Measurements from ENCODE around the gene FAM50B. TPM values are rescaled to one million over a fixed set of nuclear protein-coding genes. Genes with fewer than 3 reads are reported as not detected.

The FAM50B gene
- total RNA-seq, 1 experiment from 2014 or later = 4.3 TPM

GRCh38 chr6:3816251-3816650, 32.9 kb upstream of the FAM50B start:
- POLR2A ChIA-PET = interaction anchor here (0.6 to 0.9 kb wide), 2 partner anchors 10 to 343 kb away, joined by 3 read pairs; no protein-coding TSS in a partner anchor

GRCh38 chr6:3819161-3820110, 29.7 kb upstream of the FAM50B start:
- no peak for TF ChIP-seq CTCF (IDR thresholded peaks at IDR 0.05; ENCODE audit: unreplicated experiment)
- no peaks in the 10 kb centered on the region for H3K27me3 Mint-ChIP-seq (ENCODE audit: insufficient read depth, unreplicated experiment)
- no peak for DNase-seq (ENCODE audit: unreplicated experiment)
- H3K36me3 Mint-ChIP-seq (ENCODE audit: insufficient read depth, unreplicated experiment) = no peaks in the 10 kb centered on the region
- no TSS peak for BruUV-seq (replicated peaks)
- peaks cover 20% of the 10 kb centered on the region for H3K4me1 Mint-ChIP-seq (ENCODE audit: insufficient read depth, unreplicated experiment)
- no peak overlapping the region for H3K27ac Mint-ChIP-seq (ENCODE audit: low read depth, unreplicated experiment)
- ChIA-PET POLR2A (interaction anchor here (0.6 to 1.0 kb wide), 2 partner anchors 71 to 177 kb away, joined by 3 to 4 read pairs; no protein-coding TSS in a partner anchor), CTCF (interaction anchor here (0.8 to 1.3 kb wide), 3 partner anchors 9 to 114 kb away, joined by 3 to 6 read pairs (median 3); no protein-coding TSS in a partner anchor)
- H3K4me3 Mint-ChIP-seq (ENCODE audit: unreplicated experiment) = no peak overlapping the region
- H3K9me3 Mint-ChIP-seq (ENCODE audit: unreplicated experiment) = no peaks in the 10 kb centered on the region
- intact Hi-C loops (cut with micrococcal nuclease) = no loop called here

More at GRCh38 chr6:3816251-3816650, 32.9 kb upstream of the FAM50B start:
- H3K4me1 Mint-ChIP-seq (ENCODE audit: insufficient read depth, unreplicated experiment) = peaks cover 18% of the 10 kb centered on the region
- intact Hi-C loops (cut with micrococcal nuclease) = no loop called here
- no peak for DNase-seq (ENCODE audit: unreplicated experiment)
- BruUV-seq (replicated peaks) = no TSS peak
- H3K4me3 Mint-ChIP-seq (ENCODE audit: unreplicated experiment) = no peak overlapping the region
- CTCF ChIA-PET = no interaction called here
- no peaks in the 10 kb centered on the region for H3K36me3 Mint-ChIP-seq (ENCODE audit: insufficient read depth, unreplicated experiment)
- H3K27ac Mint-ChIP-seq (ENCODE audit: low read depth, unreplicated experiment) = no peak overlapping the region
- H3K27me3 Mint-ChIP-seq (ENCODE audit: insufficient read depth, unreplicated experiment) = no peaks in the 10 kb centered on the region
- no peaks in the 10 kb centered on the region for H3K9me3 Mint-ChIP-seq (ENCODE audit: unreplicated experiment)
- TF ChIP-seq CTCF (IDR thresholded peaks at IDR 0.05; ENCODE audit: unreplicated experiment) = no peak

- no peaks in the 10 kb centered on the region for H3K27me3 Mint-ChIP-seq (ENCODE audit: insufficient read depth, unreplicated experiment)
- POLR2A ChIA-PET = interaction anchor here (1.0 kb wide), 1 partner anchor 176 kb away, joined by 4 read pairs; no protein-coding TSS in a partner anchor
- no TSS peak for BruUV-seq (replicated peaks)
- no peak for DNase-seq (ENCODE audit: unreplicated experiment)
- H3K4me3 Mint-ChIP-seq (ENCODE audit: unreplicated experiment) = no peak overlapping the region
- H3K9me3 Mint-ChIP-seq (ENCODE audit: unreplicated experiment) = no peaks in the 10 kb centered on the region
- CTCF ChIA-PET = interaction anchor here (0.6 to 1.3 kb wide), 3 partner anchors 72 to 278 kb away, joined by 3 to 6 read pairs (median 4); no protein-coding TSS in a partner anchor
- no peak for TF ChIP-seq CTCF (IDR thresholded peaks at IDR 0.05; ENCODE audit: unreplicated experiment)
- no peaks in the 10 kb centered on the region for H3K36me3 Mint-ChIP-seq (ENCODE audit: insufficient read depth, unreplicated experiment)
- intact Hi-C loops (cut with micrococcal nuclease) = no loop called here
- peaks cover 25% of the 10 kb centered on the region for H3K4me1 Mint-ChIP-seq (ENCODE audit: insufficient read depth, unreplicated experiment)
- no peak overlapping the region for H3K27ac Mint-ChIP-seq (ENCODE audit: low read depth, unreplicated experiment)
Measured at GRCh38 chr6:3820563-3820962, 28.6 kb upstream of the FAM50B start.

GRCh38 chr6:3822747-3823445, 26.3 kb upstream of the FAM50B start:
- Mint-ChIP-seq H3K27ac (ENCODE audit: low read depth, unreplicated experiment) (peak overlapping the region; percentile 16), H3K4me3 (ENCODE audit: unreplicated experiment) (no peak overlapping the region), H3K27me3 (ENCODE audit: insufficient read depth, unreplicated experiment) (no peaks in the 10 kb centered on the region), H3K4me1 (ENCODE audit: insufficient read depth, unreplicated experiment) (peaks cover 40% of the 10 kb centered on the region), H3K9me3 (ENCODE audit: unreplicated experiment) (no peaks in the 10 kb centered on the region), H3K36me3 (ENCODE audit: insufficient read depth, unreplicated experiment) (no peaks in the 10 kb centered on the region)
- no peak for DNase-seq (ENCODE audit: unreplicated experiment)
- ChIA-PET CTCF (interaction anchor here (0.7 to 3.9 kb wide), 3 partner anchors 10 to 75 kb away, joined by 3 to 29 read pairs (median 3); no protein-coding TSS in a partner anchor), POLR2A (no interaction called here)
- TF ChIP-seq CTCF (IDR thresholded peaks at IDR 0.05; ENCODE audit: unreplicated experiment) = no peak
- no TSS peak for BruUV-seq (replicated peaks)
- intact Hi-C loops (cut with micrococcal nuclease) = no loop called here

All from MCF 10A (cell line).